ENCODE results near the gene TOX4.
"Not testable (repeated sequence)": the region's sequence is repeated elsewhere in the genome, so short reads cannot be mapped to it uniquely, and the experiment has no call there.

TOX4 gene

DNA sequence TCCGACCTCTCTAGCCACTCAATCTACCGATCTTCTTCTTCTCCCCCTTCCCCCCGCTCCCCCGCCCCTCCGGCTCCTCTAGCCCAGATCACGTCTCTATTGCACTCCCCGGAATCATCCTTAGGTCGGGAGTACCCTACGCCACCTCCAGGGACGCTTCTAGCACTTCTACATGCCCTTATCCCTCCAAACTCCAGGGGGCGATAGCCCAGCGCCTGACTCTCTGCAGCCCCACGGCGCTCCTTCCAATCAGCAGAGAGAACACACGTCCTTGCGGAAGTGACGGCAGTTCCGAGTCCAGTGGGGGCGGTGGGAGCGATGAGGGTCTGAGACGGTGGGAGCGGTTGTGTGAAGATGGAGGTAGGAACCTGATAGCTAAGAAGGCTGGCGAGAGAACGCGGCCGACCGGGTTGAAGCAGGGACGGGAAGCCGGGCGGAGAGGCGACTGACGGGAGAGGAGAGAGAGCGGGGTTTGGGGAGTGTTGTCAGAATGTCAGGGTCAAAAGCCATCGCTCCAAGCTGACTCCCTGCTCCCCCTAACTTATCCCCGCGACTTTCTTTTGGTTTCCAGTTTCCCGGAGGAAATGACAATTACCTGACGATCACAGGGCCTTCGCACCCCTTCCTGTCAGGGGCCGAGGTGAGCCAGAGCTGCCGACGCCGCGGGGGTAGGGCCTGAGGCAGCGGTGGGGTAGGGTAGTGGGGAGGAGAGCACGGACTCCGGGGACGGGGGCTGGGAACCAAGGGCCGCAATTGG, at the start of gene TOX4, which contains the start of gene RAB2B:
Gene TOX4, plus strand, starts transcription at position 271 of the 757 bp plus-strand sequence. Its CDS starts 84 bp downstream, at position 355.
Gene RAB2B, minus strand, starts transcription at position 35 of the 757 bp plus-strand sequence. CDS start 87 bp downstream, outside the sequence.
- peak; percentile 87 for DNase-seq (ENCODE audit: low read depth)

DNA sequence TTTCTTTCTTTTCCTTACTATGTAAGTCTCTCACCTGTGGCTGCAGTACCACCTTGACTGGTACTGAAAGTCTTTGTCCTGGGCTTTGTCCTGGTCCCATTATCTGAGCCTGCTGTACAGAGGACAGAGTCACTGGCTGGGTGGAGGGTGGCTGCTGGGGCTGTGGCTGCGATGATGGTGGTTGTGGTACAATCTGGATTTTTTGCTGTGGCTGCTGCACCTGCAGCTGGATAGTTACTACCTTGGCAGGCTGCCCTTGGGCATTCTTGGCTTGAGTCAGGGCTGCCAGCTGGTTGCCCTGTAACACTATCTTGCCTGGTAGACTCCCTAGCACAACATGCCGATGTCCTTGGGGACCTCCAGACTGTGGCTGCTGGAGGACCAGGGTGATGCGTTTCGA, 48.1 kb upstream of the TOX4 start:
- no peak for DNase-seq (ENCODE audit: low read depth)

DNA sequence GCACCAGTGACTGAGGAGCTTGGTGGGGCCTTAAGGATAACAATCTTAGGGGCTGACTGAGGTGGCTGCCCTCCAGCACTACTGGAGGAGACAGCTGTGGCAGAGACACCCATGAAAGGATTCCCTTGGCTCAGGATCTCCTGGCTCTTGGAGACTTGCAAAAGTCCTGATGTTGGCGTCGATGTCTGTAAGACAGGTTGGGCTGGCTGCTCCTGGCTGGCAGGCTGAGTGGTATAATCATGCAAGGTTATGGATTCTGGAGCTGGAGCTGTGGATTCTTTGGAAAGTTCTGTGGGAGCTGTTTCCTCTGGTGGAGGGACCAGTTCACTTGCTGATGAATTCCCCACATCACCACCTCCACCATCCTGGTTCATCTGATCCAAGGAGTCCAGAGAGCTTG, 45.9 kb upstream of the TOX4 start:
- DNase-seq (ENCODE audit: low read depth): no peak

GRCh38 chr14:21436567-21437062, 40.4 kb upstream of the TOX4 start:
- no peak for DNase-seq (ENCODE audit: low read depth)

DNA sequence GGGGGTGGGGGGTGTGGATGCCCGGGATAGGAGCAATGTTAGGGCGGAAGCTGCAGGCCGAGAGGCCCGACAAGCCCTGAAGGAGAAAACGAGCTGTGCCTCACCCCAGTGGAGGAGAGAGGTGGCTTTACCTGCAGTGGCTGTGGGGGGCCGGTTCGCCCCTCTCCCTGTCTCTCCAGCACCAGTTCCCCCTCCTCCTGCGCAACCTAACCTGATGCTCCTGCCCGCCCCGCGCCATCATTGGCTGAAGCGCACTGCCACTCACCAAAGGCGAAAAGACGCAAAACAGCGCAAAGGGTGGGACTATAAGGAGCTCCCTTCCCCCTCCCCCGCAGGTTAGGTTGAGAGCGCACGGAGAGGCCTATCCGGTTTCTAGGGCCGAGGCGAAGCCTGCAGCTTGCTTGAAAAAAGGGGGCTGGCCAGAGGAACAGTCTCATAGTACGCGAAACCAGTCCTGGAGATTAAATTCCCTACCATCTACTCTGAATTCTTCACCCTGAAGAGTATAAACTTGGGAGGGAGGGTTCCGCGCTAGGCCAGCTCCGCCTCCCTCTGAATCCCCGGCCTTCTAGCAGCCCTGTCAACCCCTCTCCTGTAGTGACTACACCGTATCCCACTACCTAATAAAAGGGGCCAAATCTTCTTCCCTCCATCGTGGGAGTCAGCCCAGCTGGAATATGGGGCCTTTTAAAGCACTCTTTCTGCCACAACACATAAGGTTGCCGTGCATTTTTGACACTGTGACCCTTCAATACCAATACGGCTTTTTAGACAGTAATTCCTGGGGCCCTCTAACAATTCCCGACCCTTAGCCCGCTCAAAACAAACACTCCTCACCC, 39.7 kb upstream of the TOX4 start:
- peak; percentile 100 for DNase-seq (ENCODE audit: low read depth)

DNA sequence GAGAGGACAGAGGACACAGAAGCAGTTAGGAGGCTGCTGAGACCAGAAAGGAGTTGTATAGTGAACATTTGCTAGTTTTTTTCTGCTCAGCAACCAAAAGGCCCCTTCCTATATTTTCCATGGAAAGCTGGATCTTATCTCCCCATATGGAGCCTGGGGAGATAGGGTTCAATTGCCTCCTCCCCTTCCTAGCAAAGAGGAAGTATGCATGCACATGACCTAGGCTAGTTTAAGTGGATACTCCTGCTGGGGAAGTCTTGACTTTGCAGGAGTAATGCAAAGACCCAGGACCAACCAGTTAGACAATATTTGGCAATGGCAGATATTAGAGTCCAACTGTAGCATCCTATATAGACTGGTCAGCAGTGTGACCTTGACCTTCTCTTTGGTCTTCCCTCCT, 36.1 kb upstream of the TOX4 start:
- no peak for DNase-seq (ENCODE audit: low read depth)

- DNase-seq (ENCODE audit: low read depth): not testable (repeated sequence)
Observed at GRCh38 chr14:21442657-21443056, 34.3 kb upstream of the TOX4 start.

- no peak for DNase-seq (ENCODE audit: low read depth)
Observed at GRCh38 chr14:21449899-21450216, 27.1 kb upstream of the TOX4 start.

- DNase-seq (ENCODE audit: low read depth): no peak
Observed at GRCh38 chr14:21454843-21455544, 22.0 kb upstream of the TOX4 start.

DNA sequence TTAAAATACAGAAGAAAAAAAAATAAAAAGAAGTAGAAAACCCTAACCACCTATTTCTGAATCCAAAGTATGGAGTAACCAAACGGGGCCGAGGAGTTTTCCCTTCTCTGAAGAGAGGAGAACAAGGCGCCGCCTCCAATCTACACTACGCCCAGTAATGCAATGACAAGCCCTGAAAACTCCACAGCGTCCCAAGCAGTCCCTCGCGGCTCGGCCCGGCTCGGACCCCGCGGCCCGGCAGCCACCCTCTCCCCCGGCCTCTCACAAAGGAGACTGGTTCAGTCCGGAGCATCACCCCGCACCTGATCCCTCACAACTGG, 21.4 kb upstream of the TOX4 start:
- no peak for DNase-seq (ENCODE audit: low read depth)

DNA sequence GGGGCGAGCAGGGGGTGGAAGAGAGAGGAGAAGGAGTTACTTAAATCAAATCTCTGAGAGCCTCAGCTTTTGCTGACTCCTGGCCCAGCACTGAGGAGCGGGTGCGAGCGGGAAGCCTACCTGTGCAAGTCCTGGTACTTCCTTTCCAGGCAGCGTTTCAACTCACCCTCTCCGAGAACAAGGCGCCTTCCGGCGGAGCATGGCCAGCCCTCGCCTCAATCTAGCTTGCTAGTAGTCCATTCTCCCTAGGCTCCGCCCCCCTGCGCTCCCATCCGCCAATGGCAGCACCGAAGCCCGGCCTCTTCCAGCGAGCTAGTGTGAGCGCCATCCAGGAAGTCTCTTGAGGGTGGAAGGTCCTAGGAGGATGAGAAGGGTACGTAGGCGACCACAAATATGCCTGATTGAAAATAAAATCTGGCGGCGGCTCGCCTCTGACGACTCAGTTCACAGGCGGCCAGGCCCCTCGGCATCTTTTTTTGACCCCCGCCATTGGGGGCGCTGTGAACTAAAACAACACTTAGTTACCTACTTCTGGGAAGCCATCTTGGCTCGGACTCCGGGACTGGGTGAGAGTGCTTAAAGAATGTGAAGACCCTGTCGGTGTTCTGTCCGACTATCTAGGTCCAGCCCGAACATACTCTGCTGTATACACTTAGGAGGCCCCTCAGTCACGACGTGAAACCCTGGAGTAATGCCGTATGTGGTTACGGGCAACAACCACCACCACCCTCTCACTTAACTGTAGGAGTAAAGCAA, 20.9 kb upstream of the TOX4 start, which contains the start of gene CHD8:
Gene CHD8, minus strand, starts transcription at position 212 of the 756 bp plus-strand sequence. CDS start 24,480 bp downstream, outside the sequence.
- DNase-seq (ENCODE audit: low read depth): peak; percentile 97

GRCh38 chr14:21467616-21468015, 9.4 kb upstream of the TOX4 start:
- no peak for DNase-seq (ENCODE audit: low read depth)

DNA sequence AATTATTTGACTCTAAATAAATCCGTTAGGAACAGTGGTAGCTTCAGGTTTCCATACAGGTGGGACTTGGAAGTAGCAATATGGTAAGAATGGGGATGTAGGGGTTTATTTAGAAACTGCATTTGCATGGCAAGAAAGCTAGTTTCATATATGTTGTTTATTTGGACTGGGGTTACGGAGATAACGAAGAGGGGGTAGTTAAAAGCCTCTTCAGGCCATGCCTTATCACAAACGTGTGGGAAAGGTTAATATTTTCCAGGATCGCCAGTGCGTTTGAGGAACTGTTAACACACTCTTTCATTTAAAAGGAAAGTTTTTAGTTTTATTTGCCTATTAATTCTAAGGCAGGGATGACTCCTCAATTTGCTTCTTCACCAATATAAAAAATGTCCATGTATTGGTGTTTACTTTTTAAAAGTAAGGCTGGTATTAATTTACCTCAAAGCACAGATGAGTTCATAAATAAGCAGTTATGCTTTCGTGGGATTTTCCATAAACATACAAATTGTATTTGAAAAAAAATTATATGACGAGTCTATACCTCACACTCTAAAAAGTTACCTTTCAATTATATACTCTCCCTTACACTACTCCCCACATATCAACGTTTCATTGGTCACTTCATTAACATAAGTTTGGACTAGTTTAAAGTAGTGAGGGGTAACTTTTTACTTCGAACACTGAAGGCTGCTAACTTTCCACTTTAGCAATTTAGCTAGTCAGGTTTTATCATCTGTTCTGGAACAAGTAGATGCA, 1.1 kb upstream of the TOX4 start:
- DNase-seq (ENCODE audit: low read depth): no peak

DNA sequence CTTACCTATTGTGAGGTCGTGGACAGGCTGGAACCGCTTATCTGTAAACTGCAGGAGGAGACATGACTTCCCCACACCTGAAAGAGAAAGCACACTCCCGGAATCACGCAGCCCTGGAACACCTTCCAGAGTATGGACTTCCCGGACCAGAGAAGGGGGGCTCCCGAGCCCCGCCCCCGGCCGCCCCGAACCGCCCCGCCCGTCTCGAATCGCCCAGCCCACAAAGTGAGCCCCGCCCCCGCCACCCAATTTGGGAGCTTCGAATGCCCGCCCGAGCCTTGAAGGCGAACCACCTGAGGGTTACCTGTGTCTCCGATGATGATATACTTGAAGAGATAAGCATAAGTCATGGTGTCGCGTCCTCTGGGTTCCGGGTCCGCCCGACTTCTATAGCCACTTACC, 471 bp upstream of the TOX4 start:
- DNase-seq (ENCODE audit: low read depth): peak; percentile 82

- DNase-seq (ENCODE audit: low read depth): no peak
Observed at GRCh38 chr14:21486640-21487087, 9.7 kb downstream of the TOX4 start.

GRCh38 chr14:21494902-21495762, 18.1 kb downstream of the TOX4 start:
- DNase-seq (ENCODE audit: low read depth): no peak

- DNase-seq (ENCODE audit: low read depth): no peak
Observed at GRCh38 chr14:21496453-21496852, 19.5 kb downstream of the TOX4 start.

DNA sequence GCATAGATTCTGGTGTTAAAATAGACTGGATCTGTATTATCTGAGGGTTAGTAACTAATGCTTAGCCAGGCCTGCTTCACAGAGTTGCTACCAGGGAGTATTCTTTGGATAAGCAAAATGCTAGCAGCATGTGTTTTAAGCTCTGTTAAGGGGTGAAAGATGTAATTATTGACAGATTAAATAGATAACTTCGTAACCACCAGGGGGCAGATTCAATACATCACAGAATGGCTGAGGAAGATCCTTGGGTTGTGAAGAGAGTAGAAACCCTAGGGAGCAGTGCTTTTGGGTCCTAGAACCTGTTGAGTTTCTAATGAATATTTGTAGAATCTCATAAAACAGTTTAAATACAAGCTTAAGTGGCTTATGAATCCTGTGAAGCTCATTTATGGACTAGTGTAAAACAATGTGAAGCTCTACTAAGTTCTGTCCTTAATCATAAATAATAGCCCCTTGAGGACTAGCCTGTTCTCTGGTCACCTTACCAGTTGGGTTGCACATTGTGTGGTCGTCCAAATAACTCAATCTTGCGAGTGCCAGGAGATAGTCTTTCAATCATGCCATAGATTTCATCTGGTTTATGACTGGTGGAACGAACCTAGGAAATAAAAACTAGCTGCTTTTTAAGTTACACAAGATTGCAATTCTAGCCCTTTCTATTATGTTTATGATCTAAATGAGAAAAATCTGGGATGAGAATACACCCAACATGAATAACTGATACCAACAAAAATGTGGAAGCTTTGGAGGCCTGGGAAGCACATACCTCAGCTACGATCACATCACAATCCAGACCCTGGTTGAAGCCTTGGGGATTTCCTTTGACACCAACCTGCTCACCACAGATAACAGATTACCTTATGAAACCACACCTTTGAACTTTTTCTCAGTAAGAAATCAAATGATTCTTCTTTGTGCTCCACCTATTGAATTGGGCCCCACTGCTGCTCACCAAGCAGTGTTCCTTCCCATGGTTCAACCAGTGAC, 21.8 kb downstream of the TOX4 start:
- DNase-seq (ENCODE audit: low read depth): no peak

- no peak for DNase-seq (ENCODE audit: low read depth)
Observed at GRCh38 chr14:21501568-21501967, 24.6 kb downstream of the TOX4 start.

Measured in activated T-cell treated with anti-CD3 and anti-CD28 coated beads for 1 hour (primary cell).